GM12891 (cell line): ENCODE measurements around the gene CLK3.

ENCODE experiments used
- DNase-seq: peaks from one replicate; pipeline ENCODE4 v3.0.0; 2011; ENCODE audit warnings: low spot score; ENCODE audit not compliant: insufficient read length
- FAIRE-seq: peaks from 2 replicates; lab custom pipeline; 2011; peaks lifted over from hg19 to GRCh38; lab: Jason Lieb, UNC
- PAX5 ChIP-seq: IDR thresholded peaks from 2 replicates; pipeline ENCODE4 v1.6.1; 2011; ENCODE audit warnings: low read length, moderate library complexity, mild to moderate bottlenecking; ENCODE audit not compliant: insufficient read depth, severe bottlenecking
- POLR2A ChIP-seq: IDR thresholded peaks from 2 replicates; pipeline ENCODE4 v1.6.1; 2011; ENCODE audit warnings: low read depth, low read length, control low read depth
- POLR2AphosphoS5 ChIP-seq: IDR thresholded peaks from 2 replicates; pipeline ENCODE4 v1.6.1; 2011; ENCODE audit warnings: low read depth, low read length, control low read depth
- POU2F2 ChIP-seq: IDR thresholded peaks from 2 replicates; pipeline ENCODE4 v1.6.1; 2011; ENCODE audit warnings: low read depth, mild to moderate bottlenecking, control low read depth, low read length, moderate library complexity
- SPI1 ChIP-seq: IDR thresholded peaks from 2 replicates; pipeline ENCODE4 v1.6.1; 2011; ENCODE audit warnings: low read depth, low read length, control low read depth
- TAF1 ChIP-seq: IDR thresholded peaks from 2 replicates; pipeline ENCODE4 v1.6.1; 2011; ENCODE audit warnings: low read depth, low read length, control low read depth

CLK3 gene

DNA sequence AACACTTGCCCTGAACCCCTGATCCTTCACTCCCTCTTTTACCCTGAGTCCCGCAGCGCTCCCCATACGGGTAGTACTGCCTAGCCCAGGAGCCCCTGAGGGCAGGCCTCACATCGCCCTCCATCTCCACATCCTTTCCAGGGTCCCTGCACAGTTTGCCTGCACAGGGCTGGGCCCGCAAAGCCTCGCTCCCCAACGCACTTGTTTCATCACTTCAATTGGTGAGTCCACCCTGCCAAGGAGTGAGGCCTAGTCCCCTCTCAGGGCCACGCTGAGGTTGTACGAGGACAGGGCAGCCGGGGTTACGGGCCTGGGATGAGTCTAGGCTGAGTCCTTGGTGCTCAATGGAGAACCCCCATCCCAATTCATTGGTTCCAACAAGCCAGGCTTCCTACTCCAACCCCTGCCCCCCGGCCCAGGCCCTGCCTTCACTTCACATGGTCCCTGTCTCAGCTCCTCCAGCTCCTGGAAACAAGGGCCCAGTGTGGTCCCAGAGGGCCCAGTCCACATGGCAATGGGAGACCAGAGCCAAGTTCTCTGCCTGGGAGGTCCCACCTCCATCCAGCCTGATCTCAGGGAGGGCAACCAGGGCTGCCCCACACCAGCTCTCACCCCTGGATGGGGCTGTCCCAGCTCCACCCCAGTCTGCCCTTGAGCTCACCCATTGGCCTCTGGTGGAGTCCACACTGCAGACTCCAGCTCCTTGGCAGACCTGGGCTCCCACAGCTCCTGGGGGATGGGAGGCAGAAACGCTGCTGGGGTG, 12.4 kb upstream of the CLK3 start:
- DNase-seq (no peak), FAIRE-seq (no peak)
- TF ChIP-seq TAF1 (no peak), PAX5 (no peak), POLR2AphosphoS5 (no peak), SPI1 (no peak), POLR2A (no peak)

- FAIRE-seq (no peak), DNase-seq (no peak)
- TF ChIP-seq POLR2A (no peak), POLR2AphosphoS5 (no peak), PAX5 (no peak), SPI1 (no peak), TAF1 (no peak), POU2F2 (no peak)
These were observed 11.6 kb upstream of the CLK3 start for GRCh38 chr15:74603789-74604705.

GRCh38 chr15:74604983-74605794, 10.4 kb upstream of the CLK3 start:
- no peak for FAIRE-seq
- DNase-seq = no peak
- TF ChIP-seq TAF1 (no peak), PAX5 (no peak), SPI1 (no peak), POU2F2 (no peak), POLR2AphosphoS5 (no peak), POLR2A (no peak)

DNA sequence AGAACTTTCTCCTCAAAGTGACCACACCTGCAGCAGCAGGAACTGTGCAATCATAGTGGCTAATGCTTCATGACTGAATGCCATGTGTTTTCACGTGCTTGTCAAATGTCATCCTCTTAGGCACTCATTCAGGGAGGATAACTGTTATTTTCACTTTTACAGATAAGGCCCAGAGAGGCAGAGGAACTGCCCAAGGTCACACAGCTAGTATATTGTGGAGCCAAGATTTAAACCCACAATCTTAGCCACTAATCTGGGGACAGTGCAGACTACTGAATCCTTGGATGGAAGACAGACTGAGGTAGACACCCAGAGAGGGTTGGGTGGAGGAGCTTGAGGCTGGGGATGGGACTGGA, 9.9 kb upstream of the CLK3 start:
- no peak for TF ChIP-seq PAX5
- TF ChIP-seq TAF1 = no peak
- no peak for TF ChIP-seq POU2F2
- no peak for TF ChIP-seq POLR2AphosphoS5
- TF ChIP-seq POLR2A = no peak
- TF ChIP-seq SPI1 = no peak
- no peak for FAIRE-seq

GRCh38 chr15:74608786-74609185, 6.8 kb upstream of the CLK3 start:
- FAIRE-seq (no peak), DNase-seq (no peak)
- TF ChIP-seq SPI1 (no peak), PAX5 (no peak), POU2F2 (no peak), TAF1 (no peak), POLR2A (no peak), POLR2AphosphoS5 (no peak)

More for the DNA sequence above, 9.9 kb upstream of the CLK3 start:
- no peak for DNase-seq

GRCh38 chr15:74609938-74610301, 5.7 kb upstream of the CLK3 start:
- TF ChIP-seq PAX5 (no peak), TAF1 (no peak), SPI1 (no peak), POU2F2 (no peak)
- no peak for DNase-seq
- no peak for FAIRE-seq

DNA sequence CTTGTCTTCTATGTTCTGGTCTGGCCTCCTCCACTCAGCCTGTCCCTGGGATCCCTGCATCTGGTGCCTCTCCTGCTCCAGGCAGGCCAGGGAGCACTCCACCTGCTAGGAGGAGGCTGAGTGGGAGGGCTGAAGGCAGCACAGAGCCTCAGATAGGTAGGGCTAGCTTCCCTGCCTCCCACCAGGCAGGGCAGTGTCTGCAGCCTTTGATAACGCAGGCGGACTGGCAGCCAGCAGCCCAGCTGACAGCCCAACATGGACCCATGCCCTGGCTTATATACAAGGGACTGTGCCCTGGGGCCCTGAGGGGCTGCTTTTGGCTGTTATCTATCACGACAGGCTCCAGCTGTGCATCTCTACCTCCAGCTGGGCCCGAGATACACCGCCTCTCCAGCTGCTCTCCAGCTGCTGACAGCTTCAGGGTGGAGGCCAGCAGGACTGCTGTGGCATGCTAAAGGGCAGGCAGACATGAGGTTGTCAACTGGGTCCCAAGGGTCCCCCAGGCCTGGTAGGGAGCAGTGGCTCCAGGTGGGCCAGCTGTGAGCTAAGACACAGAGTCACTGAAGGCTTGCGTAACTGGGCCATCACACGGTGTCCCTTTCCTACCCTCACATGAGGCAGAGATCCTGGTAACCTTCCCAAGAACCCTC, 5.2 kb upstream of the CLK3 start:
- no peak for DNase-seq
- no peak for FAIRE-seq
- TF ChIP-seq POLR2AphosphoS5 (no peak), POU2F2 (no peak), TAF1 (no peak), POLR2A (no peak), PAX5 (no peak)

- no peak for TF ChIP-seq POLR2A
- no peak for TF ChIP-seq TAF1
- TF ChIP-seq POLR2AphosphoS5 = no peak
- TF ChIP-seq PAX5 = no peak
- no peak for TF ChIP-seq SPI1
- FAIRE-seq (no peak), DNase-seq (no peak)
These were observed 4.3 kb upstream of the CLK3 start for GRCh38 chr15:74611341-74611740.

GRCh38 chr15:74611834-74612233, 3.8 kb upstream of the CLK3 start:
- TF ChIP-seq PAX5 (no peak), POLR2A (no peak)
- DNase-seq (no peak), FAIRE-seq (no peak)
